SK-N-SH (cell line): ENCODE data around the gene ZNF827. TPM values are rescaled to one million over a fixed set of nuclear protein-coding genes. Genes with fewer than 3 reads are reported as not detected.

Source experiments
- CTCF ChIA-PET: fragments of 300-600, 350-600 bp; formaldehyde crosslinking; extraction: SDS; loops from one replicate; lab custom pipeline; 2021; lab: Yijun Ruan, JAX
- POLR2A ChIA-PET: fragments of 350-600 bp; sonication (Branson Sonifier 250); formaldehyde crosslinking; extraction: SDS; loops from one replicate; lab custom pipeline; 2020; ENCODE audit warnings: antibody characterized with exemption, inconsistent platforms; lab: Yijun Ruan, JAX
- DNase-seq: peaks from one replicate; pipeline ENCODE4 v3.0.0; 2012
- H2AFZ ChIP-seq: fragments of 200-600 bp; sonication (generic); 2 replicates; pipeline ENCODE4 v1.8.1; 2016; ENCODE audit warnings: antibody characterized with exemption, mild to moderate bottlenecking, low read depth
- H3F3A ChIP-seq: fragments of 200-600 bp; sonication (generic); replicated peaks from 2 replicates; pipeline ENCODE3; 2016; ENCODE audit warnings: antibody characterized with exemption, mild to moderate bottlenecking; ENCODE audit not compliant: insufficient read depth
- H3K27ac ChIP-seq, 2 experiments: fragments of 200-500 bp in 1 of 2; fragments of 200-600 bp in 1 of 2; sonication (Bioruptor generic) in 1 of 2; sonication (generic), shearing (Covaris generic) in 1 of 2; 2 replicates each; pipeline versions ENCODE4 v1.5.1 to v1.6.1; 2014 to 2016; ENCODE audit warnings: low read depth in 2 of 2, inconsistent platforms in 1 of 2, low read length in 1 of 2, mild to moderate bottlenecking in 1 of 2, mixed read lengths in 1 of 2
- H3K27me3 ChIP-seq: fragments of 200-600 bp; sonication (generic), shearing (Covaris generic); 2 replicates; pipeline ENCODE4 v1.6.1; 2016; ENCODE audit warnings: mixed run types; ENCODE audit not compliant: insufficient read depth
- H3K36me3 ChIP-seq, 2 experiments: fragments of 200-500 bp in 1 of 2; fragments of 200-600 bp in 1 of 2; sonication (Bioruptor generic) in 1 of 2; sonication (generic) in 1 of 2; replicated peaks in 1 of 2; 2 replicates each; pipeline versions ENCODE3 to v1.5.1; 2014 to 2016; ENCODE audit warnings: low read length in 1 of 2, mild to moderate bottlenecking in 1 of 2; ENCODE audit not compliant: insufficient read depth in 2 of 2, control insufficient read depth in 1 of 2
- H3K4me1 ChIP-seq, 2 experiments: fragments of 200-500 bp in 1 of 2; fragments of 200-600 bp in 1 of 2; sonication (Bioruptor generic) in 1 of 2; sonication (generic), shearing (Covaris generic) in 1 of 2; 2 replicates each; pipeline versions ENCODE4 v1.5.1 to v1.6.1; 2014 to 2016; ENCODE audit warnings: low read depth in 1 of 2, low read length in 1 of 2, mixed run types in 1 of 2; ENCODE audit not compliant: insufficient read depth in 2 of 2, control insufficient read depth in 1 of 2
- H3K4me2 ChIP-seq: fragments of 200-600 bp; sonication (generic), shearing (Covaris generic); 2 replicates; pipeline ENCODE4 v1.6.1; 2017; ENCODE audit warnings: mixed run types
- H3K4me3 ChIP-seq, 2 experiments: fragments of 200-500 bp in 1 of 2; fragments of 200-600 bp in 1 of 2; sonication (Bioruptor generic) in 1 of 2; sonication (generic), shearing (Covaris generic) in 1 of 2; 2 replicates each; pipeline versions ENCODE4 v1.5.1 to v1.8.1; 2014 to 2016; ENCODE audit warnings: low read depth in 2 of 2, inconsistent platforms in 1 of 2, low read length in 1 of 2, mild to moderate bottlenecking in 1 of 2, mixed read lengths in 1 of 2, moderate library complexity in 1 of 2
- H3K79me2 ChIP-seq: fragments of 200-600 bp; sonication (generic); 2 replicates; pipeline ENCODE4 v1.8.1; 2017; ENCODE audit warnings: mild to moderate bottlenecking; ENCODE audit not compliant: insufficient read depth
- H3K9ac ChIP-seq: fragments of 200-600 bp; sonication (generic); 2 replicates; pipeline ENCODE4 v1.6.1; 2017; ENCODE audit warnings: mixed run types
- H3K9me2 ChIP-seq: fragments of 200-600 bp; sonication (generic); 2 replicates; pipeline ENCODE4 v1.6.1; 2017; ENCODE audit warnings: mixed run types
- H3K9me3 ChIP-seq: fragments of 200-600 bp; sonication (generic); 2 replicates; pipeline ENCODE4 v1.6.1; 2017; ENCODE audit warnings: mixed run types, mild to moderate bottlenecking, moderate library complexity
- H4K20me1 ChIP-seq: fragments of 200-600 bp; sonication (generic); 2 replicates; pipeline ENCODE4 v1.6.1; 2017; ENCODE audit warnings: mild to moderate bottlenecking, mixed run types; ENCODE audit not compliant: insufficient read depth
- ELF1 ChIP-seq: IDR thresholded peaks from 2 replicates; pipeline ENCODE4 v1.4.0; 2012
- EP300 ChIP-seq, 2 experiments: IDR thresholded peaks; 2 replicates each; pipeline versions ENCODE4 v1.4.0 to v1.6.1; 2012; ENCODE audit warnings: borderline replicate concordance in 1 of 2, low read depth in 1 of 2, low read length in 1 of 2
- EZH2phosphoT487 ChIP-seq: fragments of 200-600 bp; sonication (generic); IDR thresholded peaks from 2 replicates; pipeline ENCODE4 v1.6.1; 2017; ENCODE audit warnings: low read depth, mixed run types, mild to moderate bottlenecking, antibody characterized with exemption, moderate library complexity, borderline replicate concordance
- FOSL2 ChIP-seq: IDR thresholded peaks from 2 replicates; pipeline ENCODE4 v1.4.0; 2012; ENCODE audit warnings: low read depth, mild to moderate bottlenecking, moderate library complexity, borderline replicate concordance
- FOXJ3 ChIP-seq: sonication (generic); formaldehyde crosslinking; IDR thresholded peaks from 2 replicates; pipeline ENCODE4 v1.5.1; 2020; ENCODE audit warnings: mild to moderate bottlenecking, missing genetic modification reagents
- FOXM1 ChIP-seq: IDR thresholded peaks from 2 replicates; pipeline ENCODE4 v1.4.0; 2012; ENCODE audit warnings: low read depth, mild to moderate bottlenecking
- GATA2 ChIP-seq: sonication (generic); formaldehyde crosslinking; IDR thresholded peaks from 2 replicates; pipeline ENCODE4 v1.5.0; 2020; ENCODE audit warnings: mild to moderate bottlenecking, missing genetic modification reagents
- JUND ChIP-seq: IDR thresholded peaks from 2 replicates; pipeline ENCODE4 v1.4.0; 2012
- NFIC ChIP-seq: IDR thresholded peaks from 2 replicates; pipeline ENCODE4 v1.4.0; 2012; ENCODE audit warnings: borderline replicate concordance
- NRF1 ChIP-seq: IDR thresholded peaks from 2 replicates; pipeline ENCODE4 v1.6.1; 2012; ENCODE audit warnings: low read depth, mild to moderate bottlenecking, low read length
- SIN3A ChIP-seq: IDR thresholded peaks from 2 replicates; pipeline ENCODE4 v1.6.1; 2012; ENCODE audit warnings: low read depth, mild to moderate bottlenecking, low read length, moderate library complexity, borderline replicate concordance
- SMC3 ChIP-seq: IDR thresholded peaks from 2 replicates; pipeline ENCODE4 v1.6.1; 2012; ENCODE audit warnings: low read depth, low read length, improper control_type of control experiment
- TCF12 ChIP-seq: IDR thresholded peaks from 2 replicates; pipeline ENCODE4 v1.4.0; 2012
- WGBS: methylation state at CpG from one replicate; pipeline ENCODE4 v1.1.6; 2017; ENCODE audit warnings: low lambda C conversion rate; 5-methylcytosine and 5-hydroxymethylcytosine counted together
- polyA plus RNA-seq, 3 experiments: library from polyadenylated mRNA; depleted of rRNA; stranded (reverse); fragments of >200 nt; gene quantifications; 2 replicates each; pipeline ENCODE4 v1.2.3, GENCODE V29; 2012
- TF ChIP-seq, protein P1 (sequence below): fragments of 150-350 bp; IDR thresholded peaks from 2 replicates; pipeline ENCODE4 v1.6.1; 2017; ENCODE audit warnings: antibody characterized with exemption, low read length, low read depth, borderline replicate concordance
- TF ChIP-seq, protein P2 (sequence below): IDR thresholded peaks from 2 replicates; pipeline ENCODE4 v1.4.0; 2012; ENCODE audit warnings: low read depth, borderline replicate concordance
- TF ChIP-seq, protein P3 (sequence below): IDR thresholded peaks from 2 replicates; pipeline ENCODE4 v1.6.1; 2012; ENCODE audit warnings: mild to moderate bottlenecking, low read depth, low read length, moderate library complexity

Gene ZNF827
- polyA plus RNA-seq, 1 of the 3 experiments (the other 2 are of a cell fraction), result 23.2 TPM

DNA sequence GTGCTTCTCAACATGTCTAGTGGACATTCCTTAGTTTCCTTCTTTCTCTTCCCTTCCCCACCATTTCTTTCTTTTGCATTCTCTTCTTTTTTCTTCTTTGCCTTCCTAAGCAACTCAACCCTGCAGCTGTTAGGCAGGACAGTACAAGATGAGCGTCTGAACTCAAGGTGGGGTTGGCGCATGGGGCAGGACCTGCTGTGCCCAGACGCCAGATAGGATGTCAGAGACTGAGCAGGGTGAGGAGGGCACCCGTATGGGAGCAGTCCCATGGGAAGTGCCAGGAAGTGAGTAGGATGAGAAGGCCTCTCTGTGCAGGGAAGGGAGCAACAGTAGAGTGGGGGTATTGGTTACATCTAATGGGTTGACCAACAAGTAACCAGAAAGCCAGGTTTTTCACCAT, 38.1 kb upstream of the ZNF827 start:
- Histone ChIP-seq H3F3A (no peaks in the 10 kb centered on the region), H3K4me2 (no peak overlapping the region), H3K9ac (no peak overlapping the region), H3K27ac (no peak overlapping the region), H3K4me3 (no peak overlapping the region), H3K9me3 (no peaks in the 10 kb centered on the region), H3K36me3 (no peaks in the 10 kb centered on the region), H4K20me1 (no peaks in the 10 kb centered on the region), H3K4me1 (no peaks in the 10 kb centered on the region), H3K9me2 (no peaks in the 10 kb centered on the region), H2AFZ (no peak overlapping the region), H3K79me2 (no peaks in the 10 kb centered on the region), H3K27me3 (no peaks in the 10 kb centered on the region; the same call in 1 of the 2 replicates)
- TF ChIP-seq SIN3A, result no peak
- TF ChIP-seq FOSL2, result no peak
- no peak for TF ChIP-seq ELF1
- TF ChIP-seq GATA2 (CRISPR knock-in tag), result no peak
- TF ChIP-seq NRF1, result no peak
- TF ChIP-seq, protein P1, sequence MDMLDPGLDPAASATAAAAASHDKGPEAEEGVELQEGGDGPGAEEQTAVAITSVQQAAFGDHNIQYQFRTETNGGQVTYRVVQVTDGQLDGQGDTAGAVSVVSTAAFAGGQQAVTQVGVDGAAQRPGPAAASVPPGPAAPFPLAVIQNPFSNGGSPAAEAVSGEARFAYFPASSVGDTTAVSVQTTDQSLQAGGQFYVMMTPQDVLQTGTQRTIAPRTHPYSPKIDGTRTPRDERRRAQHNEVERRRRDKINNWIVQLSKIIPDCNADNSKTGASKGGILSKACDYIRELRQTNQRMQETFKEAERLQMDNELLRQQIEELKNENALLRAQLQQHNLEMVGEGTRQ, result no peak
- CTCF ChIA-PET, result no interaction called here
- POLR2A ChIA-PET, result no interaction called here
- DNase-seq, result no peak
- WGBS, result 62% methylated on average over 4 of the region's 4 CpGs

DNA sequence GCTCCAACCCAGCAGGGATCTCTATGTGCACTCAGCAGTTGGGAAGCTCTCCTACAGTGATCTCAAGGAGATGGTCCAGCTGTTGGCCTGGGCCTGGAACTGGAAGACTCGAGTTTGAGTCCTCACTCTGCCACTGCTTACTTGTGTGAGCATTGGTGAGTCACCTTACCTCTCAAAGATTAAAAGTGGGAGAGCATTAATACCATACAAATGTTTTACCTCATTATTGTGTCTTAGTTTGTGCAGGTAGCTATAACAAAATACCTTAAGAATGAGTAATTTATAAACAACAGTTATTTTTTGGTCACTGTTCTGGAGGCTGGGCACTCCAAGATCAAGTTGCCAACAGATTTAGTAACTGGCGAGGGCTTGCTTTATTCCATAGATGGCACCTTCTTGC, 21.4 kb upstream of the ZNF827 start:
- WGBS, result 50% methylated on average over 2 of the region's 2 CpGs
- TF ChIP-seq EP300 (IDR thresholded peaks at IDR 0.05; ENCODE audit: borderline replicate concordance in 1 of 2, low read depth in 1 of 2, low read length in 1 of 2) (no peak), TCF12 (no peak), EZH2phosphoT487 (no peak), ELF1 (no peak), SMC3 (no peak), NFIC (no peak), JUND (no peak), FOXJ3 (CRISPR knock-in tag) (no peak), FOXM1 (no peak)
- TF ChIP-seq, protein P1, result no peak
- TF ChIP-seq, protein P2, sequence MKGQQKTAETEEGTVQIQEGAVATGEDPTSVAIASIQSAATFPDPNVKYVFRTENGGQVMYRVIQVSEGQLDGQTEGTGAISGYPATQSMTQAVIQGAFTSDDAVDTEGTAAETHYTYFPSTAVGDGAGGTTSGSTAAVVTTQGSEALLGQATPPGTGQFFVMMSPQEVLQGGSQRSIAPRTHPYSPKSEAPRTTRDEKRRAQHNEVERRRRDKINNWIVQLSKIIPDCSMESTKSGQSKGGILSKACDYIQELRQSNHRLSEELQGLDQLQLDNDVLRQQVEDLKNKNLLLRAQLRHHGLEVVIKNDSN, result no peak
- TF ChIP-seq, protein P3, sequence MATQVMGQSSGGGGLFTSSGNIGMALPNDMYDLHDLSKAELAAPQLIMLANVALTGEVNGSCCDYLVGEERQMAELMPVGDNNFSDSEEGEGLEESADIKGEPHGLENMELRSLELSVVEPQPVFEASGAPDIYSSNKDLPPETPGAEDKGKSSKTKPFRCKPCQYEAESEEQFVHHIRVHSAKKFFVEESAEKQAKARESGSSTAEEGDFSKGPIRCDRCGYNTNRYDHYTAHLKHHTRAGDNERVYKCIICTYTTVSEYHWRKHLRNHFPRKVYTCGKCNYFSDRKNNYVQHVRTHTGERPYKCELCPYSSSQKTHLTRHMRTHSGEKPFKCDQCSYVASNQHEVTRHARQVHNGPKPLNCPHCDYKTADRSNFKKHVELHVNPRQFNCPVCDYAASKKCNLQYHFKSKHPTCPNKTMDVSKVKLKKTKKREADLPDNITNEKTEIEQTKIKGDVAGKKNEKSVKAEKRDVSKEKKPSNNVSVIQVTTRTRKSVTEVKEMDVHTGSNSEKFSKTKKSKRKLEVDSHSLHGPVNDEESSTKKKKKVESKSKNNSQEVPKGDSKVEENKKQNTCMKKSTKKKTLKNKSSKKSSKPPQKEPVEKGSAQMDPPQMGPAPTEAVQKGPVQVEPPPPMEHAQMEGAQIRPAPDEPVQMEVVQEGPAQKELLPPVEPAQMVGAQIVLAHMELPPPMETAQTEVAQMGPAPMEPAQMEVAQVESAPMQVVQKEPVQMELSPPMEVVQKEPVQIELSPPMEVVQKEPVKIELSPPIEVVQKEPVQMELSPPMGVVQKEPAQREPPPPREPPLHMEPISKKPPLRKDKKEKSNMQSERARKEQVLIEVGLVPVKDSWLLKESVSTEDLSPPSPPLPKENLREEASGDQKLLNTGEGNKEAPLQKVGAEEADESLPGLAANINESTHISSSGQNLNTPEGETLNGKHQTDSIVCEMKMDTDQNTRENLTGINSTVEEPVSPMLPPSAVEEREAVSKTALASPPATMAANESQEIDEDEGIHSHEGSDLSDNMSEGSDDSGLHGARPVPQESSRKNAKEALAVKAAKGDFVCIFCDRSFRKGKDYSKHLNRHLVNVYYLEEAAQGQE, result no peak
- H3K4me1 ChIP-seq, result no peaks in the 10 kb centered on the region
- no peaks in the 10 kb centered on the region for H3K36me3 ChIP-seq
- H3K4me2 ChIP-seq, result no peak overlapping the region
- H3F3A ChIP-seq, result peaks cover 5% of the 10 kb centered on the region
- no peak for DNase-seq
- no peaks in the 10 kb centered on the region for H3K9me3 ChIP-seq
- H2AFZ ChIP-seq, result no peak overlapping the region
- no peak overlapping the region for H3K9ac ChIP-seq
- no peaks in the 10 kb centered on the region for H3K27me3 ChIP-seq
- H3K4me3 ChIP-seq, result no peak overlapping the region
- H3K27ac ChIP-seq, result no peak overlapping the region
- H4K20me1 ChIP-seq, result no peaks in the 10 kb centered on the region
- ChIA-PET CTCF (no interaction called here), POLR2A (no interaction called here)
- no peaks in the 10 kb centered on the region for H3K9me2 ChIP-seq
- H3K79me2 ChIP-seq, result no peaks in the 10 kb centered on the region
